Tibial artery (tissue), 4 donors: ENCODE measurements around the gene TNFSF11.

Source experiments
- DNase-seq, 2 donors: peaks; one replicate each; pipeline ENCODE4 v3.0.0-alpha.2; 2019
- H3K27ac ChIP-seq, 2 donors: fragments of 200-600 bp; sonication (generic) in 1 of 2; 1 replicate in 1 of 2; 2 replicates in 1 of 2; pipeline ENCODE4 v1.5.1; 2018 to 2019; ENCODE audit warnings: mild to moderate bottlenecking in 1 of 2
- H3K27me3 ChIP-seq, 2 donors: fragments of 200-600 bp; sonication (generic) in 1 of 2; one replicate each; pipeline versions ENCODE4 v1.5.1 to v1.6.0; 2016 to 2019
- H3K36me3 ChIP-seq, 3 donors: fragments of 200-600 bp; sonication (generic) in 2 of 3; one replicate each; pipeline ENCODE4 v1.5.1; 2016 to 2019; ENCODE audit warnings: mild to moderate bottlenecking in 2 of 3
- H3K4me1 ChIP-seq, 4 donors: fragments of 200-600 bp; sonication (generic) in 2 of 4; 1 replicate in 3 of 4; 2 replicates in 1 of 4; pipeline ENCODE4 v1.5.1; 2016 to 2019
- H3K4me3 ChIP-seq, 2 donors: fragments of 200-600 bp; sonication (generic) in 1 of 2; 1 replicate in 1 of 2; 2 replicates in 1 of 2; pipeline ENCODE4 v1.5.1; 2018 to 2019; ENCODE audit warnings: mild to moderate bottlenecking in 2 of 2
- H3K9me3 ChIP-seq, 3 donors: fragments of 200-600 bp; sonication (generic) in 1 of 3; one replicate each; pipeline ENCODE4 v1.5.1; 2016 to 2019
- intact Hi-C: fragments of 100-400 bp; cut with DNase I; formaldehyde crosslinking; loops from one replicate; pipeline ENCODE4 v1.15.0; 2023; ENCODE audit warnings: low total_unique reads
- TF ChIP-seq, protein P1 (sequence below), 2 experiments: fragments of 200-600 bp in 1 of 2; fragments of 450-650 bp in 1 of 2; IDR thresholded peaks; one replicate each; pipeline ENCODE4 v1.5.1; 2017 to 2019; ENCODE audit warnings: antibody characterized with exemption in 2 of 2, mild to moderate bottlenecking in 1 of 2, moderate library complexity in 1 of 2

Gene TNFSF11

DNA sequence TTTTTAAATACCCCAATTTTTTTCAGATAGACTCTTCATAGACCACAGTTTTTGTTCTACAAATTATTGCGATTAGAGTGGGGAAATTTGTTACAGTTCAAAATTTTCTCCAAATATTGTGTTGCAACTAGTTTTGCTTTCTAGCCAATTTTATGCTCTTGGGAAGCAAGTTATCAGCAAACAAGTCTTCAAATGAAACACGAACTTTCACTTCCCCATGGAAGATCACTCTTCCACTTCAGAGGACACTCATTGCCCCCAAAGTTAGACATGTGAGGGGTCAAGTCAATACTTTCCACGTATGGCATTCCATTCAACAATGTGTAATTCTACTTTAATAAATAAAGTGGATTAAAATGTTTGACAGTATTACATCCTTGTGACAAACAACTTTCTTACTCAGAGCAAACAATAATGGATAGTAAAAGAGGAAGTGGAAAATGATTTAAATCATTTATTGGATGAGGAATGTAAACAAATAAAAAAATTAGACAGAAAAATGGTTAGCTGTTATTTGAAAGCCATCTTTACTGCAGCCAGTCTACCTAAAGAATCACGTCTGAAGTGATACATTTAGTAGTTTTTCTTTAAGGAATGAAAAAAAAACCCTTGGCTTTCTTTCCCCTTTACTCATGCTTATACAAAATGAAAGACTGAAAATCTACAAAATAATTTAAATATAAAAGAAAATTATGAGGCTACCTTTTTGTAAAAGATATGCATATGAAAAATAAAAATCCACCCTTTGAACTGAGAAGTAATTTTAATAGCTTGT, 41.2 kb upstream of the TNFSF11 start:
- DNase-seq = no peak
- no peaks in the 10 kb centered on the region for H3K4me1 ChIP-seq
- TF ChIP-seq, protein P1, sequence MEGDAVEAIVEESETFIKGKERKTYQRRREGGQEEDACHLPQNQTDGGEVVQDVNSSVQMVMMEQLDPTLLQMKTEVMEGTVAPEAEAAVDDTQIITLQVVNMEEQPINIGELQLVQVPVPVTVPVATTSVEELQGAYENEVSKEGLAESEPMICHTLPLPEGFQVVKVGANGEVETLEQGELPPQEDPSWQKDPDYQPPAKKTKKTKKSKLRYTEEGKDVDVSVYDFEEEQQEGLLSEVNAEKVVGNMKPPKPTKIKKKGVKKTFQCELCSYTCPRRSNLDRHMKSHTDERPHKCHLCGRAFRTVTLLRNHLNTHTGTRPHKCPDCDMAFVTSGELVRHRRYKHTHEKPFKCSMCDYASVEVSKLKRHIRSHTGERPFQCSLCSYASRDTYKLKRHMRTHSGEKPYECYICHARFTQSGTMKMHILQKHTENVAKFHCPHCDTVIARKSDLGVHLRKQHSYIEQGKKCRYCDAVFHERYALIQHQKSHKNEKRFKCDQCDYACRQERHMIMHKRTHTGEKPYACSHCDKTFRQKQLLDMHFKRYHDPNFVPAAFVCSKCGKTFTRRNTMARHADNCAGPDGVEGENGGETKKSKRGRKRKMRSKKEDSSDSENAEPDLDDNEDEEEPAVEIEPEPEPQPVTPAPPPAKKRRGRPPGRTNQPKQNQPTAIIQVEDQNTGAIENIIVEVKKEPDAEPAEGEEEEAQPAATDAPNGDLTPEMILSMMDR (IDR thresholded peaks at IDR 0.05) = no peak
- no peaks in the 10 kb centered on the region for H3K27me3 ChIP-seq
- no peaks in the 10 kb centered on the region for H3K36me3 ChIP-seq
- no peak overlapping the region for H3K4me3 ChIP-seq
- no peaks in the 10 kb centered on the region for H3K9me3 ChIP-seq
- H3K27ac ChIP-seq = no peak overlapping the region
- intact Hi-C loops = no loop called here

DNA sequence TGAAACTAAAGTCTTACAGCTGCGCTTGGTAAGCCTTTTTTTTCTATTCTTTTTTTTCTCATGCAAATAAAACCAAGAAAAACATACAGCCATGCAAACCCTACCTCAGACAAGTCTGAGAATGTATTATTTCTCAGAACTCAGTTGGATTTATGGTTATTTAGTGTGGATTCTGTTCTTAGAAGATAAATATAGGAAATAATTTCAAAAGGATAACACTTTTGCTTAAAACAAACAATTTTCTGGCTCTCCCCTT, 40.7 kb upstream of the TNFSF11 start:
- no peak for DNase-seq
- no peaks in the 10 kb centered on the region for H3K36me3 ChIP-seq
- H3K9me3 ChIP-seq = no peaks in the 10 kb centered on the region
- H3K27ac ChIP-seq = no peak overlapping the region
- H3K27me3 ChIP-seq = no peaks in the 10 kb centered on the region
- TF ChIP-seq, protein P1 (IDR thresholded peaks at IDR 0.05) = no peak
- intact Hi-C loops = no loop called here
- no peaks in the 10 kb centered on the region for H3K4me1 ChIP-seq
- no peak overlapping the region for H3K4me3 ChIP-seq

DNA sequence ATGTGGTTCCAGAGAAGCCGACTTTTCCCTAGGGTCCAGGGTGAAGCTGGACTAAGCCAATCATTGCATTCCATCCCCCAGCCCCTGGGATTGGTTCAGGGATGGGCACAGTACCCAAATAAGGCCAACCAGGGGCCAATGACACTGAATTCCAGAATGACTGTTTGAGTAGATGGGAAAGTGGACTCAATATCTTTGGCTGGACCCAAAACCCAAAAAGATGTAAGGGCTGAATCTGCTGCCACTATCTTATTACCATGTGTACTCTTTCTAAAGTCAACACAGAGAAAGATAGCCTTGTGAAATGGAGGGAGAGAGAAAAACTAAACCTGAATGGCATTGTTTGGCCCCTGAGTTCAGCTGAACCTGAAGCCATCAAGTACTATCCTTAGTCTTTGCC, 39.2 kb upstream of the TNFSF11 start:
- no peak for DNase-seq
- H3K9me3 ChIP-seq = no peaks in the 10 kb centered on the region

DNA sequence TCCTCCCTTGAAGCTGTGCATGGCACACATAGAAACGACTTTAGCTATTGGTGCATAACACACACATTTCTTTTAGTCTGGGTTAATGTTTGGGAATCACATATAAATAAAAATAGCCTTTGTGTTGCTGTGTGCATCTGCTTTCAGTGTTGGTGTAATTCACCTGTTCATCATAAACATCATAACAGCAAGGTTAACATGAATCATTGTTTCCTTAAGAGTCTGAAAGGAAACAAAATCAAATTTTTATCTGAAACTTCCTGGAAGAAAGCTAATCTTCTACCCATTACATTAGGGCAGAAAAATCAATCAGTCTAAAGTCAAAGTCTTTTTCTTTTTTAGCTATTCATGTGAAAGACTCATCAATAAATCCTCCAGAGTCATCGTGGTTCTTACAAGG, 35.0 kb upstream of the TNFSF11 start:
- intact Hi-C loops = no loop called here
- Histone ChIP-seq H3K36me3 (no peaks in the 10 kb centered on the region), H3K9me3 (no peaks in the 10 kb centered on the region), H3K27me3 (no peaks in the 10 kb centered on the region), H3K4me3 (no peak overlapping the region), H3K27ac (no peak overlapping the region), H3K4me1 (no peaks in the 10 kb centered on the region)
- TF ChIP-seq, protein P1 (IDR thresholded peaks at IDR 0.05) = no peak
- DNase-seq = no peak

More for the DNA sequence above, 39.2 kb upstream of the TNFSF11 start:
- no peaks in the 10 kb centered on the region for H3K4me1 ChIP-seq
- H3K4me3 ChIP-seq = no peak overlapping the region
- no peaks in the 10 kb centered on the region for H3K27me3 ChIP-seq
- H3K36me3 ChIP-seq = no peaks in the 10 kb centered on the region
- intact Hi-C loops = no loop called here
- TF ChIP-seq, protein P1 (IDR thresholded peaks at IDR 0.05) = no peak
- no peak overlapping the region for H3K27ac ChIP-seq

DNA sequence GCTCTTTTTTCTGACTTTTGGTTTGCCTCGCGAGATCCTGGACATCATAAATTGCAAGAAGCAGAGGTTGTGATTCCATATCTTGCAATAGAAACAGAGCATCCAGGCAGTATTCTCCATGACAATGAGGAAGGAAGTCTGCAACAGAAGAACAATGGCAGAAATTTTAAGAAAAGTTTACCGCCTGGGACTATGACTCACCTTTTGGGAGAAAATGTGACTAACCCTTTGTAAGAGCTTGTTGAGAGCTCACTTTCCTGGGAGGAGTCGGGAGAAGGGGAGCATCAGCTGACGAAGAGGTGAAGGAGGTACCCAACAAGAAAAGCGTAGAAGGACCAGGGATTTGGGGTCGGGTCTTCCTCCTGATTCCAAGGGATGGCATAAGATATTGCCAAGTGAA, 34.3 kb upstream of the TNFSF11 start:
- no peaks in the 10 kb centered on the region for H3K27me3 ChIP-seq
- no peaks in the 10 kb centered on the region for H3K4me1 ChIP-seq
- H3K36me3 ChIP-seq = no peaks in the 10 kb centered on the region
- DNase-seq = no peak
- TF ChIP-seq, protein P1 (IDR thresholded peaks at IDR 0.05) = no peak
- intact Hi-C loops = no loop called here
- no peak overlapping the region for H3K4me3 ChIP-seq
- H3K9me3 ChIP-seq = no peaks in the 10 kb centered on the region
- no peak overlapping the region for H3K27ac ChIP-seq
